ENCODE results near the gene SLFNL1. TPM values are rescaled to one million over a fixed set of nuclear protein-coding genes. Genes with fewer than 3 reads are reported as not detected.

The SLFNL1 gene
- total RNA-seq, 4 donors from 2014 or later = 0.17 to 0.52 (median 0.47) TPM

GRCh38 chr1:41041614-41042270 lies 20.2 kb upstream of the SLFNL1 start:
- Histone ChIP-seq H3K27me3 (no peaks in the 10 kb centered on the region), H3K27ac (replicated peaks in 1 of 4) (no peak overlapping the region), H3K9me3 (no peaks in the 10 kb centered on the region), H3K36me3 (peaks cover 15 to 88% (median 45%) of the 10 kb centered on the region in 4 donors), H3K4me3 (no peak overlapping the region), H3K4me1 (peaks cover 24 to 28% (median 25%) of the 10 kb centered on the region in 4 donors)
- intact Hi-C loops (cut with DNase I) = loop anchor here (10.0 kb wide), 2 partner anchors 83 to 203 kb away; partner anchors contain the start of gene SCMH1
- TF ChIP-seq POLR2AphosphoS5 (IDR thresholded peaks at IDR 0.05) (no peak), CTCF (IDR thresholded peaks at IDR 0.05) (no peak), POLR2A (IDR thresholded peaks at IDR 0.05; ENCODE audit: low read depth) (no peak), EP300 (IDR thresholded peaks at IDR 0.05) (no peak)
- WGBS = 95% methylated on average over 3 of the region's 3 CpGs
- no peak for DNase-seq (ENCODE audit: extremely low spot score)

- peaks cover 19 to 92% (median 58%) of the 10 kb centered on the region in 4 donors for H3K36me3 ChIP-seq
- H3K4me3 ChIP-seq = no peak overlapping the region
- H3K9me3 ChIP-seq = no peaks in the 10 kb centered on the region
- intact Hi-C loops (cut with DNase I) = no loop called here
- DNase-seq (ENCODE audit: extremely low spot score) = no peak
- H3K4me1 ChIP-seq = no peaks in the 10 kb centered on the region
- no peak for TF ChIP-seq EP300 (IDR thresholded peaks at IDR 0.05)
- no peak for TF ChIP-seq POLR2AphosphoS5 (IDR thresholded peaks at IDR 0.05)
- no peak for TF ChIP-seq POLR2A (IDR thresholded peaks at IDR 0.05; ENCODE audit: low read depth)
- no peak for TF ChIP-seq CTCF (IDR thresholded peaks at IDR 0.05)
- H3K27me3 ChIP-seq = no peaks in the 10 kb centered on the region
- 95% methylated on average over 5 of the region's 5 CpGs for WGBS
- H3K27ac ChIP-seq (replicated peaks in 1 of 4) = no peak overlapping the region
Observed at GRCh38 chr1:41038110-41038509, 16.6 kb upstream of the SLFNL1 start.

GRCh38 chr1:41037116-41037903 lies 15.8 kb upstream of the SLFNL1 start:
- Histone ChIP-seq H3K36me3 (peaks cover 22 to 92% (median 65%) of the 10 kb centered on the region in 4 donors), H3K27ac (replicated peaks in 1 of 4) (no peak overlapping the region), H3K4me1 (no peaks in the 10 kb centered on the region), H3K27me3 (no peaks in the 10 kb centered on the region), H3K9me3 (no peaks in the 10 kb centered on the region), H3K4me3 (no peak overlapping the region)
- TF ChIP-seq CTCF (IDR thresholded peaks at IDR 0.05) (no peak), EP300 (IDR thresholded peaks at IDR 0.05) (no peak), POLR2A (IDR thresholded peaks at IDR 0.05; ENCODE audit: low read depth) (no peak), POLR2AphosphoS5 (IDR thresholded peaks at IDR 0.05) (no peak)
- no peak for DNase-seq (ENCODE audit: extremely low spot score)
- intact Hi-C loops (cut with DNase I) = no loop called here
- WGBS = 100% methylated on average over 3 of the region's 3 CpGs

GRCh38 chr1:41033272-41033671 lies 11.7 kb upstream of the SLFNL1 start:
- Histone ChIP-seq H3K9me3 (no peaks in the 10 kb centered on the region), H3K4me3 (no peak overlapping the region), H3K4me1 (no peaks in the 10 kb centered on the region), H3K27me3 (no peaks in the 10 kb centered on the region), H3K36me3 (peaks cover 20 to 100% (median 72%) of the 10 kb centered on the region in 4 donors), H3K27ac (replicated peaks in 1 of 4) (no peak overlapping the region)
- intact Hi-C loops (cut with DNase I) = no loop called here
- WGBS = 81% methylated on average over 3 of the region's 3 CpGs
- TF ChIP-seq POLR2AphosphoS5 (IDR thresholded peaks at IDR 0.05) = no peak
- TF ChIP-seq POLR2A (IDR thresholded peaks at IDR 0.05; ENCODE audit: low read depth) = no peak
- TF ChIP-seq CTCF (IDR thresholded peaks at IDR 0.05) = no peak
- no peak for TF ChIP-seq EP300 (IDR thresholded peaks at IDR 0.05)
- no peak for DNase-seq (ENCODE audit: extremely low spot score)

Measured in esophagus muscularis mucosa (tissue), 4 donors.